Measurements from ENCODE around the gene STAG3. TPM values are rescaled to one million over a fixed set of nuclear protein-coding genes. Genes with fewer than 3 reads are reported as not detected.
A peak's percentile ranks its signal among the peaks of the same experiment; 100 is the strongest.

Gene STAG3
- total and polyA plus RNA-seq, 10 of the 15 experiments (the other 5 are each of a cell fraction or from before 2014, with no cell fraction given), result 73.0 to 306 (median 120) TPM

GRCh38 chr7:100208911-100209408 is 31.2 kb downstream of the STAG3 start (continued):
- no peak for TF ChIP-seq STAT3 (IDR thresholded peaks at IDR 0.05; ENCODE audit: low read depth, low read length)
- no peak for TF ChIP-seq PBX3 (IDR thresholded peaks at IDR 0.05; ENCODE audit: insufficient replicate concordance, low read depth, low read length)
- no peak for TF ChIP-seq MYB (IDR thresholded peaks at IDR 0.05; ENCODE audit: borderline replicate concordance, low read depth, low read length)
- TF ChIP-seq LARP7 (IDR thresholded peaks at IDR 0.05), result no peak
- no peak for TF ChIP-seq SPI1 (IDR thresholded peaks at IDR 0.05; ENCODE audit: borderline replicate concordance, insufficient read depth, low read depth, low read length)
- peak; percentile 84 for TF ChIP-seq ZNF687 (IDR thresholded peaks at IDR 0.05)
- TF ChIP-seq ETV6 (conservative IDR thresholded peaks at IDR 0.05 in 1 of 2, IDR thresholded peaks at IDR 0.05 in 1 of 2; ENCODE audit: borderline replicate concordance in 1 of 2, low read depth in 1 of 2), result peak in 1 of 2 experiments; percentile 78; a peak in 2 of 4 replicates
- TF ChIP-seq, protein P1, sequence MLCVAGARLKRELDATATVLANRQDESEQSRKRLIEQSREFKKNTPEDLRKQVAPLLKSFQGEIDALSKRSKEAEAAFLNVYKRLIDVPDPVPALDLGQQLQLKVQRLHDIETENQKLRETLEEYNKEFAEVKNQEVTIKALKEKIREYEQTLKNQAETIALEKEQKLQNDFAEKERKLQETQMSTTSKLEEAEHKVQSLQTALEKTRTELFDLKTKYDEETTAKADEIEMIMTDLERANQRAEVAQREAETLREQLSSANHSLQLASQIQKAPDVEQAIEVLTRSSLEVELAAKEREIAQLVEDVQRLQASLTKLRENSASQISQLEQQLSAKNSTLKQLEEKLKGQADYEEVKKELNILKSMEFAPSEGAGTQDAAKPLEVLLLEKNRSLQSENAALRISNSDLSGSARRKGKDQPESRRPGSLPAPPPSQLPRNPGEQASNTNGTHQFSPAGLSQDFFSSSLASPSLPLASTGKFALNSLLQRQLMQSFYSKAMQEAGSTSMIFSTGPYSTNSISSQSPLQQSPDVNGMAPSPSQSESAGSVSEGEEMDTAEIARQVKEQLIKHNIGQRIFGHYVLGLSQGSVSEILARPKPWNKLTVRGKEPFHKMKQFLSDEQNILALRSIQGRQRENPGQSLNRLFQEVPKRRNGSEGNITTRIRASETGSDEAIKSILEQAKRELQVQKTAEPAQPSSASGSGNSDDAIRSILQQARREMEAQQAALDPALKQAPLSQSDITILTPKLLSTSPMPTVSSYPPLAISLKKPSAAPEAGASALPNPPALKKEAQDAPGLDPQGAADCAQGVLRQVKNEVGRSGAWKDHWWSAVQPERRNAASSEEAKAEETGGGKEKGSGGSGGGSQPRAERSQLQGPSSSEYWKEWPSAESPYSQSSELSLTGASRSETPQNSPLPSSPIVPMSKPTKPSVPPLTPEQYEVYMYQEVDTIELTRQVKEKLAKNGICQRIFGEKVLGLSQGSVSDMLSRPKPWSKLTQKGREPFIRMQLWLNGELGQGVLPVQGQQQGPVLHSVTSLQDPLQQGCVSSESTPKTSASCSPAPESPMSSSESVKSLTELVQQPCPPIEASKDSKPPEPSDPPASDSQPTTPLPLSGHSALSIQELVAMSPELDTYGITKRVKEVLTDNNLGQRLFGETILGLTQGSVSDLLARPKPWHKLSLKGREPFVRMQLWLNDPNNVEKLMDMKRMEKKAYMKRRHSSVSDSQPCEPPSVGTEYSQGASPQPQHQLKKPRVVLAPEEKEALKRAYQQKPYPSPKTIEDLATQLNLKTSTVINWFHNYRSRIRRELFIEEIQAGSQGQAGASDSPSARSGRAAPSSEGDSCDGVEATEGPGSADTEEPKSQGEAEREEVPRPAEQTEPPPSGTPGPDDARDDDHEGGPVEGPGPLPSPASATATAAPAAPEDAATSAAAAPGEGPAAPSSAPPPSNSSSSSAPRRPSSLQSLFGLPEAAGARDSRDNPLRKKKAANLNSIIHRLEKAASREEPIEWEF (IDR thresholded peaks at IDR 0.05; ENCODE audit: insufficient replicate concordance, low read depth, low read length), result no peak
- TF ChIP-seq, protein P2, sequence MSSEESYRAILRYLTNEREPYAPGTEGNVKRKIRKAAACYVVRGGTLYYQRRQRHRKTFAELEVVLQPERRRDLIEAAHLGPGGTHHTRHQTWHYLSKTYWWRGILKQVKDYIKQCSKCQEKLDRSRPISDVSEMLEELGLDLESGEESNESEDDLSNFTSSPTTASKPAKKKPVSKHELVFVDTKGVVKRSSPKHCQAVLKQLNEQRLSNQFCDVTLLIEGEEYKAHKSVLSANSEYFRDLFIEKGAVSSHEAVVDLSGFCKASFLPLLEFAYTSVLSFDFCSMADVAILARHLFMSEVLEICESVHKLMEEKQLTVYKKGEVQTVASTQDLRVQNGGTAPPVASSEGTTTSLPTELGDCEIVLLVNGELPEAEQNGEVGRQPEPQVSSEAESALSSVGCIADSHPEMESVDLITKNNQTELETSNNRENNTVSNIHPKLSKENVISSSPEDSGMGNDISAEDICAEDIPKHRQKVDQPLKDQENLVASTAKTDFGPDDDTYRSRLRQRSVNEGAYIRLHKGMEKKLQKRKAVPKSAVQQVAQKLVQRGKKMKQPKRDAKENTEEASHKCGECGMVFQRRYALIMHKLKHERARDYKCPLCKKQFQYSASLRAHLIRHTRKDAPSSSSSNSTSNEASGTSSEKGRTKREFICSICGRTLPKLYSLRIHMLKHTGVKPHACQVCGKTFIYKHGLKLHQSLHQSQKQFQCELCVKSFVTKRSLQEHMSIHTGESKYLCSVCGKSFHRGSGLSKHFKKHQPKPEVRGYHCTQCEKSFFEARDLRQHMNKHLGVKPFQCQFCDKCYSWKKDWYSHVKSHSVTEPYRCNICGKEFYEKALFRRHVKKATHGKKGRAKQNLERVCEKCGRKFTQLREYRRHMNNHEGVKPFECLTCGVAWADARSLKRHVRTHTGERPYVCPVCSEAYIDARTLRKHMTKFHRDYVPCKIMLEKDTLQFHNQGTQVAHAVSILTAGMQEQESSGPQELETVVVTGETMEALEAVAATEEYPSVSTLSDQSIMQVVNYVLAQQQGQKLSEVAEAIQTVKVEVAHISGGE (CRISPR knock-in tag; IDR thresholded peaks at IDR 0.05), result no peak
- no peak for TF ChIP-seq TAF1 (IDR thresholded peaks at IDR 0.05; ENCODE audit: borderline replicate concordance, low read depth, low read length)
- no peak for TF ChIP-seq ZSCAN29 (IDR thresholded peaks at IDR 0.05)
- no peak for TF ChIP-seq CEBPB (IDR thresholded peaks at IDR 0.05; ENCODE audit: borderline replicate concordance in 1 of 2, low read depth in 2 of 2, low read length in 2 of 2)
- no peak for TF ChIP-seq ZNF274 (IDR thresholded peaks at IDR 0.05; ENCODE audit: insufficient read depth, insufficient read length)
- TF ChIP-seq TCF12 (IDR thresholded peaks at IDR 0.05; ENCODE audit: low read depth, low read length), result no peak
- peak; percentile 57; the same call in 1 of the 2 replicates for TF ChIP-seq NBN (IDR thresholded peaks at IDR 0.05)
- no peak for TF ChIP-seq RBBP5 (conservative IDR thresholded peaks at IDR 0.05)
